ENCODE results near the gene NPY. TPM values are rescaled to one million over a fixed set of nuclear protein-coding genes. Genes with fewer than 3 reads are reported as not detected.

NPY gene
- total and polyA plus RNA-seq, 3 donors from 2014 or later = 1.6 TPM; not detected in 2

GRCh38 chr7:24337180-24337579 lies 53.2 kb downstream of the NPY start:
- no peak for TF ChIP-seq CTCF (IDR thresholded peaks at IDR 0.05)
- TF ChIP-seq POLR2A (IDR thresholded peaks at IDR 0.05) = no peak
- WGBS, 2 donors = 42 to 45% methylated on average over 6 of the region's 6 CpGs

GRCh38 chr7:24339575-24339974 lies 55.6 kb downstream of the NPY start:
- Histone ChIP-seq H3K27ac (no peak overlapping the region), H3K36me3 (ENCODE audit: low read depth, missing control alignments) (no peaks in the 10 kb centered on the region), H3K9me3 (no peaks in the 10 kb centered on the region), H3K4me1 (no peaks in the 10 kb centered on the region), H3K27me3 (no peaks in the 10 kb centered on the region), H3K4me3 (no peak overlapping the region)
- TF ChIP-seq CTCF (IDR thresholded peaks at IDR 0.05) (no peak), POLR2A (IDR thresholded peaks at IDR 0.05) (no peak)
- 83 to 84% methylated on average over 5 of the region's 5 CpGs for WGBS, 2 donors
- intact Hi-C loops (cut with DNase I; ENCODE audit: low total_unique reads) = no loop called here
- no peak for DNase-seq

More at GRCh38 chr7:24337180-24337579, 53.2 kb downstream of the NPY start:
- no peaks in the 10 kb centered on the region for H3K36me3 ChIP-seq (ENCODE audit: low read depth, missing control alignments)
- intact Hi-C loops (cut with DNase I; ENCODE audit: low total_unique reads) = no loop called here
- no peak for DNase-seq
- H3K4me1 ChIP-seq = no peaks in the 10 kb centered on the region
- no peak overlapping the region for H3K27ac ChIP-seq
- no peaks in the 10 kb centered on the region for H3K9me3 ChIP-seq
- no peaks in the 10 kb centered on the region for H3K27me3 ChIP-seq
- no peak overlapping the region for H3K4me3 ChIP-seq

GRCh38 chr7:24340727-24341126 lies 56.7 kb downstream of the NPY start:
- intact Hi-C loops (cut with DNase I; ENCODE audit: low total_unique reads) = no loop called here
- H3K27me3 ChIP-seq = no peaks in the 10 kb centered on the region
- H3K27ac ChIP-seq = no peak overlapping the region
- DNase-seq = no peak
- no peaks in the 10 kb centered on the region for H3K9me3 ChIP-seq
- no peaks in the 10 kb centered on the region for H3K4me1 ChIP-seq
- WGBS, 2 donors = 79 to 85% methylated on average over 3 of the region's 3 CpGs
- H3K36me3 ChIP-seq (ENCODE audit: low read depth, missing control alignments) = no peaks in the 10 kb centered on the region
- no peak overlapping the region for H3K4me3 ChIP-seq
- no peak for TF ChIP-seq CTCF (IDR thresholded peaks at IDR 0.05)
- no peak for TF ChIP-seq POLR2A (IDR thresholded peaks at IDR 0.05)
